ENCODE results near the gene DIAPH3. TPM values are rescaled to one million over a fixed set of nuclear protein-coding genes. Genes with fewer than 3 reads are reported as not detected.

DIAPH3 gene
- polyA plus RNA-seq, 2 donors: 1.3 to 2.2 TPM

DNA sequence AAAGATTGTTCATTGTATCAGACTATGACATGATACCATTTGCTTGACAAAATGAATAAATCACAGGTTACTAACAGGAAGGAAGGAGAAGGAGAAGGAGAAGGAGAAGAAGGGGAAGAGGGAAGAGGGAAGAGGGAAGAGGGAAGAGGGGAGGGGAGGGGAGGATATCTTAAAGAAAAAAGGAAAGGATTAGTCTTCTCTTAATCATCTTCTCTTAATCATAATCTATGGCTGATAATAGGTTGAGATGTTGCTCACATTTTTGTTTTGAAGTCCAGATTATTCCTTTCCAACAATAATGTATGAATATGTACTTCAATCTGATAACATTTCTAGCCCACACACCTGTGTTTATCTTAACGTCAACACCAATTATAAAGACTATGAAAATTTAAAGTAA, 25.1 kb downstream of the DIAPH3 start:
- H3K27ac ChIP-seq (ENCODE audit: low read depth in 2 of 2, low read length in 1 of 2): no peak overlapping the region
- H3K4me1 ChIP-seq (ENCODE audit: control insufficient read depth in 2 of 2, insufficient read depth in 2 of 2, low read length in 1 of 2): no peaks in the 10 kb centered on the region
- 72 to 84% methylated on average over 1 of the region's 1 CpG for WGBS, 2 donors
- no peaks in the 10 kb centered on the region for H3K9me3 ChIP-seq (ENCODE audit: control insufficient read depth in 2 of 2, insufficient read depth in 1 of 2, low read depth in 1 of 2, low read length in 1 of 2)
- H3K27me3 ChIP-seq (ENCODE audit: control insufficient read depth in 1 of 2, insufficient read depth in 2 of 2, low read length in 2 of 2): no peaks in the 10 kb centered on the region
- no peak overlapping the region for H3K4me3 ChIP-seq (ENCODE audit: low read depth in 1 of 2, low read length in 2 of 2)
- H3K36me3 ChIP-seq (ENCODE audit: control insufficient read depth in 2 of 2, insufficient read depth in 2 of 2, low read length in 1 of 2): no peaks in the 10 kb centered on the region

DNA sequence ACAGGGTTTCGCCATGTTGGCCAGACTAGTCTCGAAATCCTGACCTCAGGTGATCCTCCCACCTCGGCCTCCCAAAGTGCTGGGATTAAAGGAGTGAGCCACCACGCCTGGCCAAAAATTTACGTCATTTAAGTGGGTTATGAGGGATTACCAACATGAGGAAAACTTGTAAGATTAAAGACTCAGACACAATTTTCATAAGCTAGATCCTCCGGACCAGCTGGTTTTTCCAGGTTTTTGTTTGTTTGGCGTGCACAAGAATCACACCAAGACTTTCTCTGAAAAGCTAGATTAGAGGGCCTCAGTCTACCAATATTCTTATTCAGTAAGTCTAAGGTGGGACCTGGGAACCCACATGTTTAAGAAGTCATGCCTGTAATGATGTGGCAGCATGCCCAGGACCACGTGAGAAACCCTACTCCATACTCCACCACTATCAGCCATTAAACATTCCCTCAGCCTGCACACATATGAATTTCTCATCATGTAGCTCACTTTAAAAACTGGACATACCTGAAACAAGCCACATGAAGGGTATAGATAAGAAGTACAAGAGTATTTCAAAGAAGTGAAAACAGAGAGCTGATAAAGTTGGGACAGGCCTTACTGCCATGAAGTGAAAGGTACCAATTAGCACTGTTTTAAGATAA, 25.7 kb downstream of the DIAPH3 start:
- Histone ChIP-seq H3K36me3 (ENCODE audit: control insufficient read depth in 2 of 2, insufficient read depth in 2 of 2, low read length in 1 of 2) (no peaks in the 10 kb centered on the region), H3K4me3 (ENCODE audit: low read depth in 1 of 2, low read length in 2 of 2) (no peak overlapping the region), H3K27me3 (ENCODE audit: control insufficient read depth in 1 of 2, insufficient read depth in 2 of 2, low read length in 2 of 2) (no peaks in the 10 kb centered on the region), H3K27ac (ENCODE audit: low read depth in 2 of 2, low read length in 1 of 2) (no peak overlapping the region), H3K9me3 (ENCODE audit: control insufficient read depth in 2 of 2, insufficient read depth in 1 of 2, low read depth in 1 of 2, low read length in 1 of 2) (no peaks in the 10 kb centered on the region), H3K4me1 (ENCODE audit: control insufficient read depth in 2 of 2, insufficient read depth in 2 of 2, low read length in 1 of 2) (no peaks in the 10 kb centered on the region)
- 77 to 79% methylated on average over 8 of the region's 8 CpGs for WGBS, 2 donors

DNA sequence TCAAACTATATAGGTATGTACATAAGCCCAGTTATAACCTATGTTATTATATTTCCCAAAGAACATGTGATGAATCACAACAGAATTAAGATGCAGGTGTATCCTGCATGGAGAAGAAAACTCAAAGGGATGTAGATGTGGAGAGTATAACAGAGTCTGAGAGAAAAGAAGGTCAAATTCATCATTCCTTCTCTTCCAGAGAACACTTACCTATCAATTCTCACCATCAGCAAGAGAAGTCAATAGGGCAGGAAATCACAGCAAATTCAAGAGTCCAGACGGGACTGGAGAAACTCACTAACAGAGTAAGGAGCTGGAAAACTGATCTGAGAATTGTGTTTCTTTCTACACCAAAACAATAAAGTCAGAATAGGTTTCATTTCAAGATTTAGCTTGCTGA, 28.4 kb downstream of the DIAPH3 start:
- Histone ChIP-seq H3K4me3 (ENCODE audit: low read depth in 1 of 2, low read length in 2 of 2) (no peak overlapping the region), H3K4me1 (ENCODE audit: control insufficient read depth in 2 of 2, insufficient read depth in 2 of 2, low read length in 1 of 2) (no peaks in the 10 kb centered on the region), H3K27ac (ENCODE audit: low read depth in 2 of 2, low read length in 1 of 2) (no peak overlapping the region), H3K36me3 (ENCODE audit: control insufficient read depth in 2 of 2, insufficient read depth in 2 of 2, low read length in 1 of 2) (no peaks in the 10 kb centered on the region), H3K9me3 (ENCODE audit: control insufficient read depth in 2 of 2, insufficient read depth in 1 of 2, low read depth in 1 of 2, low read length in 1 of 2) (no peaks in the 10 kb centered on the region), H3K27me3 (ENCODE audit: control insufficient read depth in 1 of 2, insufficient read depth in 2 of 2, low read length in 2 of 2) (no peaks in the 10 kb centered on the region)
- WGBS, 2 donors: 52 to 61% methylated on average over 1 of the region's 1 CpG

DNA sequence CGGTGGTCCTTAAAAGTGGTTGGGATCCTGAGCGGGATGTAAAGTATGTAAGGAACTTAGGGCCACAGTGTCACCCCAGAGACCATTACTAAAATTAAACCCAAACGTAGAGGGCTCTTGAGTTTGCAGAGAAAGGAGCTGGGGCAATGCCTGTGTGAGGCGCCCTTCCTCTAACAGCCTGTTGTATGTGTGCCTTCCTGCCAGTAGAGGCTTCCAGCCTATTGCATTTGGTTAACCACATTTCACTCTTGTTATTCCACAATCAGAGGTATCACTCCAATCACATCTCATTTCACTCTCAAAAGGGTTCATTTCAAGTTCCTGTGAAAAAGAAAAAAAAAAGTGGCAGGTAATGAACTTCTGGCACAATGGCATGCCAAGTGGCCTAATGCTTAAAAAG, 29.4 kb downstream of the DIAPH3 start:
- H3K4me1 ChIP-seq (ENCODE audit: control insufficient read depth in 2 of 2, insufficient read depth in 2 of 2, low read length in 1 of 2): no peaks in the 10 kb centered on the region

DNA sequence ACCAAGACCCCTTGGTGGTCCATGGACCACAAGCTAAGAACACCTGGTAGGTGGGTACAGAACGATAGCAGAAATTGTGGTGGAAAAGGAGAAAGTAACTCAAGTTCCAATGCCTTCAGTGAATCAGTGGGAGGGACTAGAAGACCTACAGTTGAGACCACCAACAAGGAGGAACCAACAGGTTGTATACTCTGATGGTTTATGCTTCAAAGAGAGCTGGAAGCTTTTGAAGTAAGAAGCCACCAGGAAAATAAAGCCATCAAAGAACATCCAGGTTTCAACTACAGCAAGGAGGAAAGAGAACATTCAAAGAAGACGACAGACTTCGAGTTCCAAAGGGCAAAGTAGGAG, 42.4 kb downstream of the DIAPH3 start:
- Histone ChIP-seq H3K9me3 (ENCODE audit: control insufficient read depth in 2 of 2, insufficient read depth in 1 of 2, low read depth in 1 of 2, low read length in 1 of 2) (peaks cover 0 to 2% of the 10 kb centered on the region in 2 donors), H3K27ac (ENCODE audit: low read depth in 2 of 2, low read length in 1 of 2) (no peak overlapping the region), H3K27me3 (ENCODE audit: control insufficient read depth in 1 of 2, insufficient read depth in 2 of 2, low read length in 2 of 2) (no peaks in the 10 kb centered on the region), H3K36me3 (ENCODE audit: control insufficient read depth in 2 of 2, insufficient read depth in 2 of 2, low read length in 1 of 2) (no peaks in the 10 kb centered on the region), H3K4me1 (ENCODE audit: control insufficient read depth in 2 of 2, insufficient read depth in 2 of 2, low read length in 1 of 2) (no peaks in the 10 kb centered on the region), H3K4me3 (ENCODE audit: low read depth in 1 of 2, low read length in 2 of 2) (no peak overlapping the region)
- WGBS, 2 donors: 89 to 90% methylated on average over 3 of the region's 3 CpGs

More for the DNA sequence above, 29.4 kb downstream of the DIAPH3 start:
- no peaks in the 10 kb centered on the region for H3K9me3 ChIP-seq (ENCODE audit: control insufficient read depth in 2 of 2, insufficient read depth in 1 of 2, low read depth in 1 of 2, low read length in 1 of 2)
- H3K27me3 ChIP-seq (ENCODE audit: control insufficient read depth in 1 of 2, insufficient read depth in 2 of 2, low read length in 2 of 2): no peaks in the 10 kb centered on the region
- WGBS, 2 donors: 87 to 89% methylated on average over 4 of the region's 4 CpGs
- no peak overlapping the region for H3K27ac ChIP-seq (ENCODE audit: low read depth in 2 of 2, low read length in 1 of 2)
- no peak overlapping the region for H3K4me3 ChIP-seq (ENCODE audit: low read depth in 1 of 2, low read length in 2 of 2)
- H3K36me3 ChIP-seq (ENCODE audit: control insufficient read depth in 2 of 2, insufficient read depth in 2 of 2, low read length in 1 of 2): no peaks in the 10 kb centered on the region

DNA sequence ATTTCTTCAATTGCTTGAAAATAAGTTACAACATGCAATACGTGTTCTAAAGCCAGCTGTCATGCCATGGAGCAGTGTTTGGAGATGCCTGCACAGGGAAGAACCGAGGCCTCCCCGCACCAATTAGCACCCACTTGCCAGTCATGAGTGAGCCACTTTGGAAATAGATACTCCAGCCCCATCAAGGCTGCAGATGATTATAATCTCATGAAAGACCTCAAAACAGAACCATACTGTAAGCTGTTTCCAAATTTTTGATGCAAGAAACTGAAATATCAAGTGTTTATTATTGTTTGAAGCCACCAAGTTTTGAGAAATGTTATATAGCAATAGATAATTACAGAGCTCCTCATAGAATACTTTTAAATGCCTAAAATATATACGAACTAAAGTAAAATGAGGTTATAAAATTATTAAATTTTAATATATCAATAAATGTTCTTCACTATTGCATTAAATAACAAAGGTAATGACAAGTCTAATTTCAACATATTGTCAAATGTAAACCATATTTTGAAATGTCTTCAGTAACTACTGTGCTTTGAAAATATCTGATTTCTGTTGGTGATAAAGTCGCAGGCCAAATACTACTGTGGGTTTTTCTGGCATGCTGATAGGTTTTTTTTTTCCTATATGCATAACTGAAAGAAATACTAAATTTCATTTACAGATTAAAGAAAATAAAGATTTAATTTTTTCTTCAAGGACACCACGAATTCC, 43.0 kb downstream of the DIAPH3 start:
- Histone ChIP-seq H3K4me3 (ENCODE audit: low read depth in 1 of 2, low read length in 2 of 2) (no peak overlapping the region), H3K27ac (ENCODE audit: low read depth in 2 of 2, low read length in 1 of 2) (no peak overlapping the region), H3K27me3 (ENCODE audit: control insufficient read depth in 1 of 2, insufficient read depth in 2 of 2, low read length in 2 of 2) (no peaks in the 10 kb centered on the region), H3K4me1 (ENCODE audit: control insufficient read depth in 2 of 2, insufficient read depth in 2 of 2, low read length in 1 of 2) (no peaks in the 10 kb centered on the region), H3K36me3 (ENCODE audit: control insufficient read depth in 2 of 2, insufficient read depth in 2 of 2, low read length in 1 of 2) (no peaks in the 10 kb centered on the region), H3K9me3 (ENCODE audit: control insufficient read depth in 2 of 2, insufficient read depth in 1 of 2, low read depth in 1 of 2, low read length in 1 of 2) (peaks cover 0 to 2% of the 10 kb centered on the region in 2 donors)
- 94 to 96% methylated on average over 6 of the region's 6 CpGs for WGBS, 2 donors

DNA sequence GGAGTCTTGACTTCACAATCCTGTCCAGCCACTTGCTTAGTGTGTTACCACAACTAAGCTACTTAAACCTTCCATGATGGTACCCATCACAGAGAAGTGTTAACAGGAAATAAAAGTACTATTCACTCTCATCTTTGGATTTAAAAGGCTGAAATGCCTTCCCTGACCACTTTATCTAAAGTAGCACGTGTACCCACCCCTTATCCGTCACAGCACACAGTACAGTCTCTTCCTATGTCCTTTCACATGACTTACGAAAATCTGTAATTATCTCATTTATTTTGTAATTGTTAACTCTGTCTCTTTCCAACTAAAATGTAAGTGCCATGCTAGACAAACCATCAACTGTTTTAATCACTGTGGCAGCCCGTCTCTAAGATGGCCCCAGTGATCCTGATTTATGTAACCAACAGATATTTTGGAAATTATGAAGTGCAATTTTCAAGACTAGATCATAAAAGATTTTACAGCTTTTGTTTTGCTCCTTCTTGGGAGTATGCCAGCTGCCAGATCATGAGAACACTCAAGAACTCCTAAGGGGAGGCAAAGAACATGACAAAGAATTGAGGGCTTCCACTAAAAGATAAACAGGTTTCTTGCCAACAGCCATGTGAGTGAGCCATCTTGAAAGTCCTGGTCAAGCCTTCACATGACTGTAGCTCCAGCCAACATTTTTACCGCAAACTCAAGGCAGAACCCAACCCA, 44.9 kb downstream of the DIAPH3 start:
- 91 to 93% methylated on average over 5 of the region's 5 CpGs for WGBS, 2 donors
- peaks cover 0 to 2% of the 10 kb centered on the region in 2 donors for H3K9me3 ChIP-seq (ENCODE audit: control insufficient read depth in 2 of 2, insufficient read depth in 1 of 2, low read depth in 1 of 2, low read length in 1 of 2)
- no peaks in the 10 kb centered on the region for H3K27me3 ChIP-seq (ENCODE audit: control insufficient read depth in 1 of 2, insufficient read depth in 2 of 2, low read length in 2 of 2)
- H3K4me3 ChIP-seq (ENCODE audit: low read depth in 1 of 2, low read length in 2 of 2): no peak overlapping the region
- no peaks in the 10 kb centered on the region for H3K36me3 ChIP-seq (ENCODE audit: control insufficient read depth in 2 of 2, insufficient read depth in 2 of 2, low read length in 1 of 2)
- no peak overlapping the region for H3K27ac ChIP-seq (ENCODE audit: low read depth in 2 of 2, low read length in 1 of 2)
- H3K4me1 ChIP-seq (ENCODE audit: control insufficient read depth in 2 of 2, insufficient read depth in 2 of 2, low read length in 1 of 2): no peaks in the 10 kb centered on the region

DNA sequence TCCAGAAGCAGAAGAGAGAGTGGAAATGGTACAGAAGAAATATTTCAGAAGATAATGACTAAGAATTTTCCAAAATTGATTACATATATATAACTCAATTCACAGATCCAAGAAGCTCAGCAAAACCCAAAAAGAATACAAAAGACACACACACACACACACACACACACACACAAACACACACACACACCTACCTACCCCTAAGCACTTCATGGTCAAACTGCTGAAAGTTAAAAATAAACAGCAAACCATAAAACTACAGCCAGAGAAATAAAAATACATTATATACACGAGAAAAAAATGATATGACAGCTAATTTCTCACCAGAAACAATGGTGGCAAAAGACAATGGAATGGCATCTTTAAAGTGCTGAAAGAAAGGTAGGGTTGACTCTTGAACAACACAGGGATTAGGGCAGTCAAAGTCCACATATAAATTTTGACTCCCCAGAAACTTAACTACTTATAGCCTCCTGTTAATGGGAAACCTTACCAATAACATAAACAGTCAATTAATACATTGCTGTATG, 49.2 kb downstream of the DIAPH3 start:
- H3K27ac ChIP-seq (ENCODE audit: low read depth in 2 of 2, low read length in 1 of 2): no peak overlapping the region
- no peaks in the 10 kb centered on the region for H3K4me1 ChIP-seq (ENCODE audit: control insufficient read depth in 2 of 2, insufficient read depth in 2 of 2, low read length in 1 of 2)
- H3K27me3 ChIP-seq (ENCODE audit: control insufficient read depth in 1 of 2, insufficient read depth in 2 of 2, low read length in 2 of 2): no peaks in the 10 kb centered on the region
- no peak overlapping the region for H3K4me3 ChIP-seq (ENCODE audit: low read depth in 1 of 2, low read length in 2 of 2)
- 95 to 97% methylated on average over 1 of the region's 1 CpG for WGBS, 2 donors
- H3K9me3 ChIP-seq (ENCODE audit: control insufficient read depth in 2 of 2, insufficient read depth in 1 of 2, low read depth in 1 of 2, low read length in 1 of 2): peaks cover 0 to 2% of the 10 kb centered on the region in 2 donors
- H3K36me3 ChIP-seq (ENCODE audit: control insufficient read depth in 2 of 2, insufficient read depth in 2 of 2, low read length in 1 of 2): no peaks in the 10 kb centered on the region

DNA sequence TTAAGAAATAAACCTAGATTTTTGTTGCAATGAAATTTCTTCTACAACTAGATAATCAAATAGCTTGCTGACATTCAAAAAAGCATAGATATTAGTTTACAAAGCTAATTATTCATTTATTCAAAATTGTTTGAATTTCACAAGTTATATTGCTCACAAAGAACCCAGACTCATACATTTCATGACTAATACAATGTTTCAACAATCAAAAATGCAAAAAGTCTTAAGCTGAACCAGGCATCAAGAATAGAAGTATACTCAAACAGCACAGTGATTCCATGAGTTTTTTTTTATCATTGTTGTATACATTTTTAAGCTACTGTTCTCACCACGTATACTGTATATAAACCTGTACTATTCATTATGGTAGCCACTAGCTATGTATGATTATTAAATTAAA, 51.0 kb downstream of the DIAPH3 start:
- WGBS, 2 donors: 91 to 96% methylated on average over 1 of the region's 1 CpG
- H3K27me3 ChIP-seq (ENCODE audit: control insufficient read depth in 1 of 2, insufficient read depth in 2 of 2, low read length in 2 of 2): no peaks in the 10 kb centered on the region
- H3K36me3 ChIP-seq (ENCODE audit: control insufficient read depth in 2 of 2, insufficient read depth in 2 of 2, low read length in 1 of 2): no peaks in the 10 kb centered on the region
- no peaks in the 10 kb centered on the region for H3K4me1 ChIP-seq (ENCODE audit: control insufficient read depth in 2 of 2, insufficient read depth in 2 of 2, low read length in 1 of 2)
- H3K9me3 ChIP-seq (ENCODE audit: control insufficient read depth in 2 of 2, insufficient read depth in 1 of 2, low read depth in 1 of 2, low read length in 1 of 2): no peaks in the 10 kb centered on the region
- H3K4me3 ChIP-seq (ENCODE audit: low read depth in 1 of 2, low read length in 2 of 2): no peak overlapping the region
- no peak overlapping the region for H3K27ac ChIP-seq (ENCODE audit: low read depth in 2 of 2, low read length in 1 of 2)
